Dedifferentiated amniotic fluid mesenchymal stem cell (primary cell): ENCODE measurements around the gene ETS1.
A peak's percentile ranks its signal among the peaks of the same experiment; 100 is the strongest.

ENCODE experiments used
- DNase-seq: peaks from one replicate; pipeline ENCODE4 v3.0.0-alpha.2; 2016; ENCODE audit errors: extremely low spot score

ETS1 gene

DNA sequence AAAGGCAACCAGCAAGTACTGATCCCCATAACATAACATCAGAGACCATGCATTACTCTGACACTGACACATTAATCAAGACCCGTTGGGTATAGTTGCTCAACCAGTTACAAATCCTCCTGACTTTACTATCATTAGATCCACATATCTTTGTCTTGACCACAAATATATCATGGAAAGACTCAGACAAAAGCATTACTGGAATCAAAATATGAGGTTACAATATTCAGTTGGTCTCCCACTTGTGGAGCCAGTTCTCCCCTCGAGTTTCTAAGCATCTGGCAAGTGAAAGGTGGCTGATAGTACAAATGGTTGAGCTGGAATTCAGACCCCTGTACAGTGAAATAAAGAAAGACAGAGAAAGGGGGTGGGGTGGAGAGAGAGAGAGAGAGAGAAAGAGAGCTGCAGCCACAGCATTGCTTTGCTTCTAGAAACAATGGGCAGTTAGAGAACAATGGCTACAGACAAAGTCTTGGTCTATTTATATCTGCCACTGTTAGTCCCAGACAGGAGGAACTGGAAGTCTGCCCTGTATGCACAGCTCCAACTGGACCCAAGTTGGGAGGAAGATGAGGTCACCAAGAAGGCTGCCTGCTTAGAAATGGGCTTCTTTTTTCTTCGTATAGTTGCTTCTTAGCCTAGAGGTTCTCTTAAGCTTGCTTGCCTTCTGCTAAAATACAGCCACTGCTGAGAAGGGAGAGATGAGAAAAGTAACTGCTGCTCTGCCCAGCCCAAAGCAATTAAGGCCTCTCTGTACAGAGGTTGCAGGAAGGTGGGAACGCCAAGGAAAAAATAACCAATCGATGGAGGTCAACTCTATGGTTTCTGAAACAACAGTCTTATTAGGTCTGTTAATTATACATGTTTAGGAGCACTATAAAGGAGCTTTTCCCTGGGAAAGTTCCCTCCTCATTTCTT is 85.5 kb downstream of the ETS1 start:
- DNase-seq, result no peak

DNA sequence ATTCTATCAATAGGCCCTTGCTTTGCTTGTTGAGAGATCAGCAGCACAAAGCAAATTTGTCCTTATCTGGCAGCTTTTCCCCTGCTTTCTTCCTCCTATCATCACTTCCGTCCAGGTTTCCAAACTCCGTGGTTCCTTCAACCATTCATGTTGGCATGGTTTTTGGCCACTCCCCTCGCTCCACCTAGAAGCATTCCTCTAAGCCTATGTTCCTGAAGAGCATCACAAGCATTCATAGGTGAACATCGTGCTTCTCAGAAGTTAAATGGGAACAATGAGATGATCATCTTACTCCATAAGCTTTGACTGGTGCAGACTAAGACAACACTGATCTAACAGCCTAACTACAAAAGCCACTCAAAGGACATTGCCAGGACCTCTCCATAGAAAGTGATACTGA is 86.3 kb downstream of the ETS1 start:
- DNase-seq, result no peak

DNA sequence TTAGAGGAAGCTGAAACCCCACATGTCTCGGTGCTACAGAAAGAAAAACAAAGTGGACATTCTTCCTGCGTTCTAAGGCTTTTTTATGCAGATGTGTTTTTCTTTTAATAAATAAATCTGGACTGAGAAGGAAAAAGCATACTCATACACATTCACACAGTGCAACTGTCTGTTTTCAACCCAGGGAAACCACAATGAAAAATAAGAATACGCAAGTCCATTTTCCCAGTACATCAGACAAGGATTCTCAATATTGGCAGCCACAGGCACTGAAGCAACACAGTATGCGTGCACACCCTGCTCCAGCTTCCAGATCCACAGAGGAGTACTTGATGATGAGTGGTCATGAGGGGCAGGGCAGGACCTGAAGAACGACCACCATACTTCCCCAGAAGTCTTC is 86.9 kb downstream of the ETS1 start:
- no peak for DNase-seq

- DNase-seq, result no peak
Measured at GRCh38 chr11:128499613-128500253, 87.6 kb downstream of the ETS1 start.

GRCh38 chr11:128498721-128499245 is 88.6 kb downstream of the ETS1 start:
- DNase-seq, result no peak

DNA sequence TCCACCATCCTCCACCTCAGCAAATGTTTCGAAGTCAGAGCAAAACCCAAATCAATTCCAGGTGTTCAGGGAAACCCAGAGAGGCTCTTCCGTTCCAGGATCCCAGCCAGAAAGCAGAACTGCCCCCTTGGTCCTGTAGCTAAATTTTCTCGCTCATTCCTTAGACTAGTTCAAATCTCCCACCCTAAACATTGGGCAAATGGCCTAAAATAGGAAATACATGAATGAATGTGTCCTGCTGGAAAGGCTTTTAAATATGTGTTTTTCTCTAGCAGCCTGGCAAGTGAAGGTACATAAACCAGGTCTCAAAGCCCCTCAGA is 89.6 kb downstream of the ETS1 start:
- no peak for DNase-seq

DNA sequence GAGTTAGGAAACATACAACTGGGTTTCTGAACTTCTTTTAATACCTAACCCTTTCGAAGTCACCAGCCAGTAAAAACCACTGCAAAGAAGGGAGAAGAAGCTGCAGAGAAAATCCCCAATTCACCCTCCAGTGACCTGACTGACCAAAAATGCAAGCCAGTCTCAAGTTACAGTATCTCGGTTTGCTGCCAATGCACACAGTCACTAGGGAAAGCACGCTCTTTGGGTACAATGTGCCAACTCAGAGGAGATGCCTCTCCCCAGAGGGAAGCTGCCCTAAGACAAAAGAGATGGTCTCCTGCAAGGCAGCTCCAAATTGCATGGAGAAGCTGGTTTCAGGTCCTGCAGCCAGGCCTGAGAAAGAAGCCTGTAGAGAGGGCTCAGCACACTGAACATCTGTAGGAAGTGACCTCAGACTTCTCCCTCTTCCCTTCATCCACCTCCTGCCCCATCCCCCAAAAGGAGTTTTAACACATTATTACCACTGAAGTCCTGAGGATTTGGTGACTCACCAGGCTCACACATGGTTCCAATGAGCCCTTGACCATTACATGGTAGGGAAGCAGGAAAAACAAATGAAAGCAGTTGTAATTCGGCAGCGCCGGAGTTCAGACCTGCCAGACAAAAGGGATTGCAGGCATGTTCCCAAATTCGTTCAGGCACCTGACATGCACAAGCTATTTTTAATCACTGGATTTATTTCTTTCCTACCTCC is 90.1 kb downstream of the ETS1 start:
- DNase-seq, result peak; percentile 96

GRCh38 chr11:128496692-128497060 is 90.7 kb downstream of the ETS1 start:
- DNase-seq, result no peak

DNA sequence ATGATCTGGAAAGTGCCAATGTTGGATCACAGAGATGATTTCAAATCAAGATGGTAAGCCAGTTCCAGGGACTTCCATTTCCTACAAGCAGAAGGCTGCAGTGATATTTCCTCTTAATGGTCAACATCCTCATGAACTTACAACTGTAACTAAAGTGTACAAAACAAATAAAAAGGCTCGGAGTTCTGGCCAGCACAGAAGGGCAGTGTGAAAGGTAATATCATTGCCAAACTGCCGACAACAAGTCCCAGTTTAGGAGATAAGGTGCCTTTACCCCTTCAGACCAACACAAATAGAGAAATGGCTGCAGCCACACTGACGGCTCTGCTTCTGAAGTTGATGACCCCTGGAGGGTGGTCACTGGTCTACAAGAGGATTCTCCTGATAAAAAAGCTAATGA is 91.1 kb downstream of the ETS1 start:
- no peak for DNase-seq

GRCh38 chr11:128494418-128495332 is 92.7 kb downstream of the ETS1 start:
- no peak for DNase-seq

DNA sequence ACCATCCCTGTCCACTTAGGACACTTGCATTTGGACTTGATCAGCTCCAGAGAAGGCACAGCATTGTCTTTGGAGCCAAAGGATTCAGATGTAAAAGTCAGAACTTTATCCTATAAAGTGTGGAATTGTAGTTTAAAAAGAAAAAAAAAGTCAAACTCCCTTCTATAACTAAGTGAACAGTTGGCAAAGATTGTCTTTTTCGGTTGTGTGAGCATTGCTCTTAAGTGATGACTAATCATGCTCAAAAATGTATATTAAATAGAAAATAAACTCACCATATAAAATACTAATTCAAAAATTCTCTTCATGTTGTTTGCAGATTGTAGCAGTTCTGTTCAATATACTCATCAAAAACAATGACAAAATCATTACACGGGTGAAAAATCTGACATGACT is 93.8 kb downstream of the ETS1 start:
- no peak for DNase-seq

DNA sequence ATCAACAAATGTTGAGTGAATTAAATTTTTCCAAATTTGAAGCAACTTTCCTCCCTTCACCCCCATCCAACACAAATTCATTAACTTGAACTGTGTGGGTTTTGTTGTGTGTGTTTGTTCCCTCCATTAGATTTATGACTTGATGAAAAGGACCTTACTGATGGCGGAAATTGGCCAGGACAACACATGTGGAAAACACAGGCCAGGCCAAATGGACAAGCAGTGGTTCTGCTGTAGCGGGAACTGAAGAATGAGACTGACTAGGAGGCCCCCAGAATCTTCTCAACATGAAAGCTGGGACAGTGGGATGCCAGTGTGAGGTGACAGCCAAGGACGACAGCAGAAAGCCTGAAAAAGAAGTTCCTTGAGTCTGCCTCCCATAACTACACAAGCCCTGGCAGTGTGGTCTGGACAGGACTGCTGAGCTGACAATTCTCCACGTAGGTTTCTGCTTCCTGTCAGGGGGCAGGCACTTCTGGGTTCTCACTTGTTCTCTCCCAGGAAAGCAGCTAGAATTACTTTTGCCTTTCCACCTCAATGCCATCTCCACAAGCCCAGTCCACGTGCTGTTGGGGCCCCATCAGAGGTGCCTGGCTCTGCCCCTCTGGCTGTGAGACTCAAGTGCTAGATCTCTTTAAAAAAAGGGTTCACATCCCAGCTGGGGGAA is 94.3 kb downstream of the ETS1 start:
- DNase-seq, result no peak

DNA sequence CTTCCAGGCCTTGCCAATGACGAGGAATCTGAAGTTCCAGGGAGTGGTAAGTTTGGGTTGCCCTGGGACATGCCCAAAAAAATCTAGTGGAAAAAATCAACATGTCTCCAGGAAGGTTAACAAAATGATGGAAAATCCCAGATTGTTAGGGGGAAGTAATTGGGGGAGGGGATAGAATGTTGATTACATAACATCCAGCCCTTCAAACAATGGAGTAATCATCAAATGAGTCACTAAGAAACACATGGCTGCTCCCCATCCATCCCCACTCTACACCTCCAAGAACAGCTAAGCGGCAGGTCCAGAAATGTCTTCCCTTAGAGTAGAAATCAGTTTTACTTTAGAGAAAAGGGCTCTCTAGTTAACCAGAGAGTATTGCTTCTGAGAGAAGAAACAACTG is 94.9 kb downstream of the ETS1 start:
- no peak for DNase-seq

DNA sequence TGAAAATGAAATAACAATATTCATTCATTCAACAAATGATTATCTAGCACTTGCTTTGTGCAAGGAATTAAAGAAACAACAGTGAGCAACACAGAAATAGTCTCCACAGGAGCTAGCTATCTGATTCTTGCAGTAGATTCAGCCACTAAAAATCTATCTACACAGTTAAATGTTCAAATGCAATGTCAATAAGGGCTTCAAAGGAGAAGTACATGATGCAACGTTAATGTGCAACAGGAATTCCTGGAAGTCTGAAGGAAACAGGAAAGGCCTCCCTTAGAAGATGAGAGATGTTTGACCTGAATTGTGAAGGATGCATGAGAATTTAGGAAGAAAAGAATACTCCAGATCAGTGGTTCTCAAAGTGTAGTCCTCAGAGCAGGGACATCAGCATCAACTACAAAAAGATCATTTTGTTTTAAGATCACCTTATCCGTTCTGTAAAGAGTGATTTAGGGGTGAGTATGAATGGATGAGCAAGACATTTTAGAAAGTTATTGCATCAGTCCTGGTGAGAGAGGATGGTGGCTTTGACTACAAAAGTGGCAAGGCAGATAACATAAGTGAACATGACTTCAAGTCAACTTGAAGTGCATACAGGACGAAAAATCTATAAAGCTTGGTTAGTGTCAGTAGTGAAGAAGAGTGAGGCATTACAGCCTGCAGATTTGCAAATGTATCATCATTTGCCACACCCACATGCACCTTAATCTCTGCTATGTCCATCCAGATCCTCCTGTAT is 96.0 kb downstream of the ETS1 start:
- DNase-seq, result no peak

GRCh38 chr11:128490092-128490491 is 97.3 kb downstream of the ETS1 start:
- DNase-seq, result no peak

- DNase-seq, result no peak
Measured at GRCh38 chr11:128488471-128488870, 98.9 kb downstream of the ETS1 start.

- no peak for DNase-seq
Measured at GRCh38 chr11:128487978-128488377, 99.4 kb downstream of the ETS1 start.

DNA sequence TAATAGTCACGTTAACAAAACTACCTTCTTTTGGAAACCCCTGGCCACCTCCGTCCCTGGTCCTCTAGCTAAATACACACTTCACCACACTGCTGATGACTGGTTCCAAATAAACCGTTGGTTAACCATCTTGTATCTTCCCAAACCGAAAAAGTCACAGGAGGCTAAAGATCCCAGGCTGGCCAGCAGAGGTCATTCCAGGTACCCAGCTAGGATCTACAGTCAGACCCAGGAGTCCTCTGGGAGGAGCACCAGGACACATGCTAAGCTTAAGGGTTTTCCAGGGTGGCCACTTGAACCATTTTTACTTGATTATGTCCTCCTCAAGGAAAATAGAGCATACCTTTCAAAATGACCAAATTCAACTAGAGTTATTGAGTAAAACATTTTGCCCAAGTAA is 103.2 kb downstream of the ETS1 start:
- no peak for DNase-seq

GRCh38 chr11:128483211-128483788 is 104.1 kb downstream of the ETS1 start:
- DNase-seq, result no peak
